HepG2 (cell line): ENCODE measurements around the gene ERBB3. TPM values are rescaled to one million over a fixed set of nuclear protein-coding genes. Genes with fewer than 3 reads are reported as not detected.
A peak's percentile ranks its signal among the peaks of the same experiment; 100 is the strongest.

Experiments used
- AHR ChIP-seq: IDR thresholded peaks from 2 replicates; pipeline ENCODE4 v1.6.1; 2018; ENCODE audit warnings: missing genetic modification reagents, missing compliant biosample characterization
- CBX2 ChIP-seq, 2 experiments: fragments of 200-600 bp in 1 of 2; sonication (generic); formaldehyde crosslinking in 1 of 2; IDR thresholded peaks; 2 replicates each; pipeline versions ENCODE4 v1.7.0 to v1.8.1; 2018 to 2022; ENCODE audit warnings: low read depth in 2 of 2, low read length in 1 of 2, mild to moderate bottlenecking in 1 of 2, missing genetic modification reagents in 1 of 2
- FOXC1 ChIP-seq: sonication (generic); formaldehyde crosslinking; IDR thresholded peaks from 2 replicates; pipeline ENCODE4 v1.8.0; 2022; ENCODE audit warnings: mild to moderate bottlenecking, missing genetic modification reagents, borderline replicate concordance
- FOXO4 ChIP-seq: sonication (generic); formaldehyde crosslinking; conservative IDR thresholded peaks from 2 replicates; pipeline ENCODE4 v1.8.1; 2023; ENCODE audit warnings: missing genetic modification reagents
- HMGXB3 ChIP-seq: sonication (generic); formaldehyde crosslinking; IDR thresholded peaks from 2 replicates; pipeline ENCODE4 v1.4.0; 2020; ENCODE audit warnings: missing genetic modification reagents, borderline replicate concordance
- HOXA9 ChIP-seq: sonication (generic); formaldehyde crosslinking; IDR thresholded peaks from 2 replicates; pipeline ENCODE4 v1.8.1; 2022; ENCODE audit warnings: missing genetic modification reagents, mild to moderate bottlenecking, moderate library complexity, borderline replicate concordance
- MLXIP ChIP-seq: sonication (generic); formaldehyde crosslinking; IDR thresholded peaks from 2 replicates; pipeline ENCODE4 v1.9.0; 2021; ENCODE audit warnings: missing genetic modification reagents, borderline replicate concordance
- RBM22 ChIP-seq: fragments of 200-400 bp; formaldehyde crosslinking; optimal IDR thresholded peaks from 2 replicates; pipeline ENCODE3; 2017; ENCODE audit warnings: mild to moderate bottlenecking, low read length, moderate library complexity
- YEATS2 ChIP-seq: sonication (generic); formaldehyde crosslinking; IDR thresholded peaks from 2 replicates; pipeline ENCODE4 v1.4.0; 2020; ENCODE audit warnings: missing genetic modification reagents, borderline replicate concordance
- ZFY ChIP-seq: sonication (generic); formaldehyde crosslinking; IDR thresholded peaks from 2 replicates; pipeline ENCODE4 v1.4.0; 2020; ENCODE audit warnings: missing genetic modification reagents
- ZNF335 ChIP-seq: sonication (generic); formaldehyde crosslinking; IDR thresholded peaks from 2 replicates; pipeline ENCODE4 v1.4.0; 2020; ENCODE audit warnings: missing genetic modification reagents
- ZNF556 ChIP-seq: sonication (generic); formaldehyde crosslinking; IDR thresholded peaks from 2 replicates; pipeline ENCODE4 v1.4.0; 2020; ENCODE audit warnings: mild to moderate bottlenecking, missing genetic modification reagents, borderline replicate concordance
- polyA plus RNA-seq, 8 experiments: library from polyadenylated mRNA; depleted of rRNA in 3 of 8; stranded (reverse) in 7 of 8; unstranded in 1 of 8; fragments of >200 nt; fragmentation: Illumina TruSeq in 4 of 8; extraction: Trizol in 4 of 8; gene quantifications; 2 replicates each; pipeline versions ENCODE4 v1.2.1 to v1.2.3, GENCODE V29; 2011 to 2016; ENCODE audit warnings: low read depth in 4 of 8, missing spikeins in 1 of 8, mixed read lengths in 1 of 8; ENCODE audit not compliant: insufficient read depth in 1 of 8
- total RNA-seq, 5 experiments: library from RNA; depleted of rRNA; stranded (reverse); fragments of >200 nt; fragmentation: Illumina TruSeq; extraction: Trizol; gene quantifications; 2 replicates each; pipeline ENCODE4 v1.2.3, GENCODE V29; 2016; ENCODE audit warnings: low read depth in 1 of 5
- TF ChIP-seq, protein P1 (sequence below): IDR thresholded peaks from 2 replicates; pipeline ENCODE4 v1.6.1; 2016; ENCODE audit warnings: low read depth, missing genetic modification reagents, missing compliant biosample characterization

The ERBB3 gene
- total and polyA plus RNA-seq, 2 of the 13 experiments (the other 11 are each of a cell fraction or from before 2014, with no cell fraction given) = 93.6 to 358 TPM

GRCh38 chr12:56104109-56104814 lies 24.3 kb downstream of the ERBB3 start, which contains the start of gene PA2G4 (continued):
- no peak for TF ChIP-seq MLXIP
- TF ChIP-seq RBM22 = peak; percentile 95
- peak; percentile 73; the same call in 1 of the 2 replicates for TF ChIP-seq ZNF556 (CRISPR knock-in tag)
- no peak; the same call in 1 of the 2 replicates for TF ChIP-seq AHR (CRISPR knock-in tag)
- peak; percentile 99 for TF ChIP-seq ZNF335
- peak; percentile 94 for TF ChIP-seq FOXC1 (CRISPR knock-in tag)
- peak; percentile 97 for TF ChIP-seq YEATS2 (CRISPR knock-in tag)
- no peak for TF ChIP-seq CBX2 (IDR thresholded peaks at IDR 0.05; ENCODE audit: low read depth, low read length)
- 0 out of 2 replicates have a peak, but pooled peaks have one; percentile 58 for TF ChIP-seq CBX2 (CRISPR knock-in tag; IDR thresholded peaks at IDR 0.05; ENCODE audit: low read depth)
- TF ChIP-seq ZFY (CRISPR knock-in tag) = peak; percentile 98
- TF ChIP-seq HOXA9 (CRISPR knock-in tag) = no peak; the same call in none of the 2 replicates
- TF ChIP-seq, protein P1, sequence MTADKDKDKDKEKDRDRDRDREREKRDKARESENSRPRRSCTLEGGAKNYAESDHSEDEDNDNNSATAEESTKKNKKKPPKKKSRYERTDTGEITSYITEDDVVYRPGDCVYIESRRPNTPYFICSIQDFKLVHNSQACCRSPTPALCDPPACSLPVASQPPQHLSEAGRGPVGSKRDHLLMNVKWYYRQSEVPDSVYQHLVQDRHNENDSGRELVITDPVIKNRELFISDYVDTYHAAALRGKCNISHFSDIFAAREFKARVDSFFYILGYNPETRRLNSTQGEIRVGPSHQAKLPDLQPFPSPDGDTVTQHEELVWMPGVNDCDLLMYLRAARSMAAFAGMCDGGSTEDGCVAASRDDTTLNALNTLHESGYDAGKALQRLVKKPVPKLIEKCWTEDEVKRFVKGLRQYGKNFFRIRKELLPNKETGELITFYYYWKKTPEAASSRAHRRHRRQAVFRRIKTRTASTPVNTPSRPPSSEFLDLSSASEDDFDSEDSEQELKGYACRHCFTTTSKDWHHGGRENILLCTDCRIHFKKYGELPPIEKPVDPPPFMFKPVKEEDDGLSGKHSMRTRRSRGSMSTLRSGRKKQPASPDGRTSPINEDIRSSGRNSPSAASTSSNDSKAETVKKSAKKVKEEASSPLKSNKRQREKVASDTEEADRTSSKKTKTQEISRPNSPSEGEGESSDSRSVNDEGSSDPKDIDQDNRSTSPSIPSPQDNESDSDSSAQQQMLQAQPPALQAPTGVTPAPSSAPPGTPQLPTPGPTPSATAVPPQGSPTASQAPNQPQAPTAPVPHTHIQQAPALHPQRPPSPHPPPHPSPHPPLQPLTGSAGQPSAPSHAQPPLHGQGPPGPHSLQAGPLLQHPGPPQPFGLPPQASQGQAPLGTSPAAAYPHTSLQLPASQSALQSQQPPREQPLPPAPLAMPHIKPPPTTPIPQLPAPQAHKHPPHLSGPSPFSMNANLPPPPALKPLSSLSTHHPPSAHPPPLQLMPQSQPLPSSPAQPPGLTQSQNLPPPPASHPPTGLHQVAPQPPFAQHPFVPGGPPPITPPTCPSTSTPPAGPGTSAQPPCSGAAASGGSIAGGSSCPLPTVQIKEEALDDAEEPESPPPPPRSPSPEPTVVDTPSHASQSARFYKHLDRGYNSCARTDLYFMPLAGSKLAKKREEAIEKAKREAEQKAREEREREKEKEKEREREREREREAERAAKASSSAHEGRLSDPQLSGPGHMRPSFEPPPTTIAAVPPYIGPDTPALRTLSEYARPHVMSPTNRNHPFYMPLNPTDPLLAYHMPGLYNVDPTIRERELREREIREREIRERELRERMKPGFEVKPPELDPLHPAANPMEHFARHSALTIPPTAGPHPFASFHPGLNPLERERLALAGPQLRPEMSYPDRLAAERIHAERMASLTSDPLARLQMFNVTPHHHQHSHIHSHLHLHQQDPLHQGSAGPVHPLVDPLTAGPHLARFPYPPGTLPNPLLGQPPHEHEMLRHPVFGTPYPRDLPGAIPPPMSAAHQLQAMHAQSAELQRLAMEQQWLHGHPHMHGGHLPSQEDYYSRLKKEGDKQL (CRISPR knock-in tag) = peak; percentile 64; the same call in 1 of the 2 replicates
- TF ChIP-seq FOXO4 (CRISPR knock-in tag) = 0 out of 2 replicates have a peak, but pooled peaks have one; percentile 94
- peak; percentile 81; the same call in 1 of the 2 replicates for TF ChIP-seq HMGXB3 (CRISPR knock-in tag)
